ENCODE results near the gene RTN4RL1.
A peak's percentile ranks its signal among the peaks of the same experiment; 100 is the strongest.

RTN4RL1 gene

GRCh38 chr17:2044263-2044894 lies 19.2 kb upstream of the RTN4RL1 start:
- no peak for DNase-seq

GRCh38 chr17:2043785-2044184 lies 18.7 kb upstream of the RTN4RL1 start:
- DNase-seq: no peak

- DNase-seq: no peak
These were observed 17.8 kb upstream of the RTN4RL1 start for GRCh38 chr17:2042933-2043332.

- no peak for DNase-seq
These were observed 17.3 kb upstream of the RTN4RL1 start for GRCh38 chr17:2042390-2042847.

- DNase-seq: peak; percentile 89 to 91
These were observed 16.6 kb upstream of the RTN4RL1 start, which contains the start of gene OVCA2 for GRCh38 chr17:2041561-2042389. Gene OVCA2 (plus strand): TSS chr17:2042022. CDS start chr17:2042048, 26 bp downstream.

- DNase-seq: no peak
These were observed 15.9 kb upstream of the RTN4RL1 start for GRCh38 chr17:2040942-2041560.

GRCh38 chr17:2040219-2040827 lies 15.2 kb upstream of the RTN4RL1 start:
- no peak for DNase-seq

GRCh38 chr17:2037155-2037554 lies 12.0 kb upstream of the RTN4RL1 start:
- no peak for DNase-seq

GRCh38 chr17:2035541-2036488 lies 10.7 kb upstream of the RTN4RL1 start:
- DNase-seq: no peak

- DNase-seq: no peak
These were observed 9.8 kb upstream of the RTN4RL1 start for GRCh38 chr17:2034806-2035540.

- DNase-seq: no peak
These were observed 9.0 kb upstream of the RTN4RL1 start for GRCh38 chr17:2034157-2034556.

GRCh38 chr17:2033153-2033552 lies 8.0 kb upstream of the RTN4RL1 start:
- no peak for DNase-seq

- DNase-seq: no peak
These were observed 5.6 kb upstream of the RTN4RL1 start for GRCh38 chr17:2030779-2031163.

- DNase-seq: peak; percentile 75 to 80
These were observed 5.0 kb upstream of the RTN4RL1 start, which contains the start of gene DPH1 for GRCh38 chr17:2029911-2030778. Gene DPH1 (plus strand): TSS chr17:2030153. CDS start chr17:2030170, 17 bp downstream.

GRCh38 chr17:2028737-2029136 lies 3.6 kb upstream of the RTN4RL1 start:
- DNase-seq: no peak

GRCh38 chr17:2028234-2028614 lies 3.1 kb upstream of the RTN4RL1 start:
- DNase-seq: no peak

- DNase-seq: no peak
These were observed 2.5 kb upstream of the RTN4RL1 start for GRCh38 chr17:2027528-2028233.

- peak; percentile 22 to 36 for DNase-seq
These were observed 632 bp upstream of the RTN4RL1 start for GRCh38 chr17:2025622-2026309.
